ENCODE measurements around the gene ARHGAP20. TPM values are rescaled to one million over a fixed set of nuclear protein-coding genes. Genes with fewer than 3 reads are reported as not detected.

The ARHGAP20 gene
- total RNA-seq, 1 experiment from 2014 or later, result 7.9 TPM

- ChIA-PET POLR2A (ENCODE audit: low non-redundant PET) (no interaction called here), CTCF (no interaction called here)
- no TSS peak for BruUV-seq (replicated peaks)
- Histone ChIP-seq H3K9me3 (ENCODE audit: low read depth, low read length, poor library complexity, severe bottlenecking) (no peaks in the 10 kb centered on the region), H3K27me3 (replicated peaks; ENCODE audit: insufficient read depth, low read depth, low read length, poor library complexity) (no peaks in the 10 kb centered on the region), H3K36me3 (ENCODE audit: insufficient read depth, low read length, poor library complexity, severe bottlenecking) (no peaks in the 10 kb centered on the region), H3K27ac (ENCODE audit: low read depth, low read length, poor library complexity, severe bottlenecking) (no peak overlapping the region), H3K4me3 (ENCODE audit: low read depth, low read length, poor library complexity, severe bottlenecking) (no peak overlapping the region), H3K4me1 (ENCODE audit: insufficient read depth, low read length, poor library complexity, severe bottlenecking) (peaks cover 18% of the 10 kb centered on the region)
- TF ChIP-seq CTCF (conservative IDR thresholded peaks at IDR 0.05; ENCODE audit: low read depth, low read length) (no peak), EZH2 (IDR thresholded peaks at IDR 0.05; ENCODE audit: borderline replicate concordance, low read depth, low read length, poor library complexity, severe bottlenecking) (no peak)
- intact Hi-C loops (cut with micrococcal nuclease; ENCODE audit: unreplicated experiment), result no loop called here
- DNase-seq (ENCODE audit: low spot score), result peak; percentile 37
These were observed 47.7 kb upstream of the ARHGAP20 start for GRCh38 chr11:110759972-110760381.

- H3K4me3 ChIP-seq (ENCODE audit: low read depth, low read length, poor library complexity, severe bottlenecking), result no peak overlapping the region
- peaks cover 10% of the 10 kb centered on the region for H3K4me1 ChIP-seq (ENCODE audit: insufficient read depth, low read length, poor library complexity, severe bottlenecking)
- no peaks in the 10 kb centered on the region for H3K36me3 ChIP-seq (ENCODE audit: insufficient read depth, low read length, poor library complexity, severe bottlenecking)
- intact Hi-C loops (cut with micrococcal nuclease; ENCODE audit: unreplicated experiment), result no loop called here
- DNase-seq (ENCODE audit: low spot score), result no peak
- BruUV-seq (replicated peaks), result no TSS peak
- H3K27ac ChIP-seq (ENCODE audit: low read depth, low read length, poor library complexity, severe bottlenecking), result no peak overlapping the region
- H3K27me3 ChIP-seq (replicated peaks; ENCODE audit: insufficient read depth, low read depth, low read length, poor library complexity), result no peaks in the 10 kb centered on the region
- ChIA-PET POLR2A (ENCODE audit: low non-redundant PET) (no interaction called here), CTCF (no interaction called here)
- TF ChIP-seq CTCF (conservative IDR thresholded peaks at IDR 0.05; ENCODE audit: low read depth, low read length), result no peak
- no peak for TF ChIP-seq EZH2 (IDR thresholded peaks at IDR 0.05; ENCODE audit: borderline replicate concordance, low read depth, low read length, poor library complexity, severe bottlenecking)
- peaks cover 1% of the 10 kb centered on the region for H3K9me3 ChIP-seq (ENCODE audit: low read depth, low read length, poor library complexity, severe bottlenecking)
These were observed 45.9 kb upstream of the ARHGAP20 start for GRCh38 chr11:110757962-110758755.

GRCh38 chr11:110757066-110757465 lies 44.8 kb upstream of the ARHGAP20 start:
- BruUV-seq (replicated peaks), result no TSS peak
- Histone ChIP-seq H3K9me3 (ENCODE audit: low read depth, low read length, poor library complexity, severe bottlenecking) (peaks cover 5% of the 10 kb centered on the region), H3K27me3 (replicated peaks; ENCODE audit: insufficient read depth, low read depth, low read length, poor library complexity) (no peaks in the 10 kb centered on the region), H3K4me3 (ENCODE audit: low read depth, low read length, poor library complexity, severe bottlenecking) (no peak overlapping the region), H3K4me1 (ENCODE audit: insufficient read depth, low read length, poor library complexity, severe bottlenecking) (no peaks in the 10 kb centered on the region), H3K27ac (ENCODE audit: low read depth, low read length, poor library complexity, severe bottlenecking) (no peak overlapping the region), H3K36me3 (ENCODE audit: insufficient read depth, low read length, poor library complexity, severe bottlenecking) (no peaks in the 10 kb centered on the region)
- TF ChIP-seq EZH2 (IDR thresholded peaks at IDR 0.05; ENCODE audit: borderline replicate concordance, low read depth, low read length, poor library complexity, severe bottlenecking) (no peak), CTCF (conservative IDR thresholded peaks at IDR 0.05; ENCODE audit: low read depth, low read length) (no peak)
- intact Hi-C loops (cut with micrococcal nuclease; ENCODE audit: unreplicated experiment), result no loop called here
- ChIA-PET POLR2A (ENCODE audit: low non-redundant PET) (no interaction called here), CTCF (no interaction called here)
- DNase-seq (ENCODE audit: low spot score), result no peak
